Hippocampal formation (tissue), 2 donors: ENCODE results near the gene JDP2.
"Not testable (repeated sequence)": the region's sequence is repeated elsewhere in the genome, so short reads cannot be mapped to it uniquely, and the experiment has no call there.

Experiments
- DNase-seq, 2 donors: peaks; one replicate each; lab custom pipeline; 2025; lab: John Stamatoyannopoulos, UW

Gene JDP2

DNA sequence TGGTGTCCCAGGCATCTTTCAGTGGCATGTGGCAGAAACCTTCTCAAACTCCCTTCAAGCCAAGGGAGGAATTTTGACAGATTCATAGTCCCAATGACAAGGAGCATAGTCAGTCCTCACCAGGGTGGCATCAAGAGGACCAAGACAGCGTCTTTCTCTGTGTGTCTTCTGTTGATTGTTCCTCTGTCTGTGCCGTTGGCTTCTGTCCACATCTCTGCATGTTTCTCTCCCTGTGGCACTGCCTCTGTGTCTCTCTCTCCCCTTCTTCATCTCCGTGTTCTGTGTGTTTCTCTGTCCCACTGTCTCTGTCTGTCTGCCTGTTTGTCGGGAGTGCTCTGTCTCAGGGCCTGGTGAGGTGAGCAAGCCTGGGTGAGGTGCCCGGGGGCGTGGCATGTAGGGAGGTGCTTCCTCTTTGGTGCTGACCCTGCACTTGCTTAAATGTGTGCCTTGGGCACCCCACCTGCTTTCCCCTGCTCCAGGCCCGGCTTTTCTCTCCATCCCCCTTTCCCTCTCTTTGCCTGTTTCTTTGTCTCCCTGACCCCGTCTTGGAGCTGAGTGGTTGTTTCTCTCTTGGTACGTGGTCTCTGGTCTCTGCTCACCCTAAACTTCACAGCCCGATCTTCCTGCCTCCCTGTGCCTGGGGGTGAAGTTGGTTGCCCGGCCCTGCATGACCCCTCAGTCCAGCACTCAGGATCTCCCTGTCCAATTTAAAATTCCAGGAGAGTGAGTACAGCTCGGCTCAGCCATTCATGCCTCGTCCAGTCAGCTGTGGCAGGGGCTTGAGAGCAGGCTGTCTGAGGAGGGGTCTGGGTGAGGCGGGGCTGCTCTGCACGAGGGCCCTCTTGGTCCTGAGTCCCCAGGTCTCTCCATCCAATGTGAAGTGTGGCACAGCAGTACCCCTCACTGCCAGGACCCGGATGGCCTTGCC lies 28.5 kb downstream of the JDP2 start:
- no peak for DNase-seq

DNA sequence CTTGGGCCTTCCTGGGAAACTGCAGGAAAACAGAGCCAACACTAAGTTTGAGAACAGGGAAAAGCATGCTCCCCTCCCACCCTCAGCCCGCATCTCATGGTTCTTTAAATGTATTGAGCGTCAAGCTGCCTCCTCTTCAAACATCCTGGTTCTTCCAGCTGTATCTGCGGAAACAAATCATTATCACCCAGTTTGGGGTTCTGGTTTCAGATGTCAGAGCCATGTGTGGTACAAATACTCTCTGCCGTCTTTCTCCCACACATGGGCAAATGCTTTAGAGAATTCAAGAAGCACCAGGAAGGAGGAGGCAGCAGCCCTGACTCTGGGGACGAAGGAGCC lies 29.1 kb downstream of the JDP2 start:
- DNase-seq = no peak

DNA sequence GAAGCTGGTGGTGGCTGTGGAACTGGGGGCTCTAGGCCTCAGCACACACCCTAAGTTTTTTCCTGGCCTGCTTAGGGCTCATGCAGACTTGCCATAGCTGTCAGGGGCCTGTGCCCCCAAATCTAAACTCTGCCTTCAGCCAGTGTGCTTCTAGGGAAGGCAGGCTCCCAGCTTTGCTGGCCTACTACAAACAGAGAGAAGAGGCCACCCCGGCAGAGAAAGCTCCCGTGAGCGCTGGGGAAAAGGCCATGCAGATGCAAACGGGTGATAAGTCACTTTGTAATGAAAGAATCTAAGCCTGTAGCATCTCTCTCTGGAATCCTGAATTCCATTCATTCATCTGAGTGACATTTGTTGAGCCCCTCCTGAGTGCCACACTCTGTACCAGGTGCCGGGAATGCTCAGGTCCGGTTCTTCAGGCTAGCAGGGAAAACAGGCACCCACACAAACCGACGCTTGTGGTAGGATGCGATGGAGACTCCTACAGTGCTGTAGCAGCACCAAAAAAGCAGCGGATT lies 29.9 kb downstream of the JDP2 start:
- no peak for DNase-seq

DNA sequence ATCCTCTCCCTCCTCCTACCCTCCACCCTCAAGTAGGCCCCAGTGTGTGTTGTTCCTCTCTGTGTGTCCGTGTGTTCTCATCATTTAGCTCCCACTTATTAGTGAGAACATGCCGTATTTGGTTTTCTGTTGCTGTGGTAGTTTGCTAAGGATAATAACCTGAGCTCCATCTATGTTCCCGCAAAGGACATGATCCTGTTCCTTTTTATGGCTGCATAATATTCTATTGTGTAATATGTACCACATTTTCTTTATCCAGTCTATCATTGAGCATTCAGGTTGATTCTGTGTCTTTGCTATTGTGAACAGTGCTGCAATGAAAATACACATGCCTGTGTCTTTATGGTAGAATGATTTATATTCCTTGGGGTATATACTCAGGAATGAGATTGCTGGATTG lies 30.5 kb downstream of the JDP2 start:
- no peak for DNase-seq

DNA sequence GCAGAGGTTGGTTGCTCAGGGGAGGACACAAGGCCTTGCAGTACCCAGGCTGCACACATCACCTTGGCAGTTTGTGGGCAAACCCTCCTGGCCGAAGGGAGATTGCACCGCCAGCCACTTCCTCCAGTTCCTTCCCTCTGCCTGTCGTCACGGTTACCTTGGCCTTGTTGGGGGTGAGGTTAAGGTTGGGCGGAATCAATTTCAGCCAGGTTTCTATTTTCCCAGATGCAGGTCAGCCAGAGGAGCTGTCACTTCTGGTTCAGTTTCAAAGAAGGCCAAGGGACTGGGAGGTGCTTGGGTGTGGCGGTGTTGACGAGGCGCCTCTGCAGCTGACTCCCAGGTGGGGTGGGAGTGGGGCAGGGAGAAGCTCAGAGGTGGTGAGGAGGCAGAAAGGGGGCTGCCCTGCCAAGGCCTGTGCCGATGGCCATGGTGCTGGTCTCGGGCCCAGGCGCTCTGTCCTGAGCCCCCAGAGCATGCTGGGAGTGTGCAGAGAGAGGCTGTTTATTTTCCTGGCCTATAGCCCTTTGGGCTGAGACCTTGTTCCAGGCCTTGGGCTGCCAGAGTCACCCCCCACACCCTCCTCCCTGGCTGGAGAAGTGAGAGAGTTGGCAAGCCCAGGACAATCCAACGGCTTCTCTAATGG lies 31.4 kb downstream of the JDP2 start:
- peak in 1 of 2 donors; percentile 41 for DNase-seq

DNA sequence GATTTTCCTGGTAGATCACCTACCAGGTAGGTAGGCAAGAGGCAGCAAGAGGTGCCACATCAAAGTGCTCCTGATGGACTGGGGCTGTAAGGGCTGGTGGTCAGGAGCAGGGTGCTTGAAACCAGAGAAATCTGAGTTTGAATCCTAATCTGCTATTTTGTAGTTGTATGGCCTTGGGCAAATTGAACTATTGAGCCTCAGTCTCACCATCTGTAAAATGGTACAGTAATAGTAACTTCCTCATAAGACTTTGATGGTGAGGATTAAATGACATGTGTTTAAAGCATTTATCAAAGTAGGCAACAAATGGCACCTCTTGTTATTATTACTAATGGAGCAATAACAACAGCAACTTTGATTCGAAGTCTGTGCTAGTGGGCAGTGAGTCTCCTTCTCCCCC lies 32.0 kb downstream of the JDP2 start:
- no peak for DNase-seq

DNA sequence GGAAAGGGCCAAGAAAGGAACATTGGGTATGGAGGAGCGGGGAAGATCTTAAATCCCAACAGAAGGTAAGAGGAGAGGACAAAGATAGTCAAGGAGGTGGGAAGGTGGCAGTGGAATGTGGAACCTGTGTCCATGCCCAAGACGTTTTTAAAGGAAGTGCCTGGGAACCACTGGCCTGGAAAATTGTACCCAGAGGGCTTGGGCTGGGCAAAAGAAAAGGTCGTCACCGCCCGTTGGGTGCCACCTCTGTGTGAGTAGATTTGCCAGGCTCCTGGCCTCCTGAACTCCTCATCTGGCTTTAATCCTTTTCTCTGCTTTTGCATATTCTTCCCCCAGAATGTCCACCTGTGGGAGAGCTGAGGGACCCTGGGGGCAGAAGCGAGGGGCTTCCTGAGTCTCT lies 32.6 kb downstream of the JDP2 start:
- DNase-seq = no peak

DNA sequence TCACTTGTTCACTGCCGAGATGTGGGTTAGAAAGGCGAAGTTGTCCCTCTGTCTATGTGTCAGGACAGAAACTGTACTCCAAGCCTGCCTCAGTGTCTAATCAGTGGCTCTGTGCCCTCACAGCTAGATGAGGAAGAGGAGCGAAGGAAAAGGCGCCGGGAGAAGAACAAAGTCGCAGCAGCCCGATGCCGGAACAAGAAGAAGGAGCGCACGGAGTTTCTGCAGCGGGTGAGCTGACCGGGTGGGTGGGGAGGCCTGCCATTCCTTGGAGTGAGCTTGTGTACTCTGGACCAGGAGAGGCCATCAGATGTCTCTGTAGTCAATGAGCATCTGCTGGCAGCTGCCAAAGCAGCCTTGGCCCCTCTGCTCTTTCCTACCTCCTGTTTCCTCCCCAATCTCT lies 33.5 kb downstream of the JDP2 start:
- DNase-seq = no peak

DNA sequence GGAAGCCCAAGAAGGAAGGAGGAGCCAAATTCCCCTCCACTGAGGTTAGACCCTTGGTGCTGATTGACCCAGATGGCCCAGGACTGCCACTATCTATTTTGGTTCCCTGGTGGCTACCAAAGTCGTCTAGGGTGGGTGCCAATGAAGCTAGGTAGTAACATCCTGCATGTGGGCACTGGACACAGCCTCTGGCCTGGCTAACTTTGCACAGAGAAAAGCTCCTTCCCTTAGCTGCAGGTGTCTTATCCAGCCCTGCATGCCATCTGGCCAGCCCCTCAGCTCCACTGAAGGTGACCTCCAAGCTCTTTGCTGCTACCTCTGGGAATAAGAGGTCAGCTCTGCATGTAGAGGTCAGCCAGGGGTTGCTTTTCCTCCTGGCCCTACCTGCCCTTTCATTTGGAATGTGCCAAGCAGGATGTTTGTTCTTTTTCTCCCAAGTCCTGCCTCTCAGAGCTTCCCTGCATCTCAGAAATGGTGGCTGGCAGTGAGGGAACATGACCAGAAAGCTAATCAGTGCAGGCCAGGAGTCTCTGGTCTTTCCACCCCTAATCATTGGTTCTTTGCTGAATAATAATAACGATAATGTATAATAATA lies 34.0 kb downstream of the JDP2 start:
- no peak for DNase-seq

DNA sequence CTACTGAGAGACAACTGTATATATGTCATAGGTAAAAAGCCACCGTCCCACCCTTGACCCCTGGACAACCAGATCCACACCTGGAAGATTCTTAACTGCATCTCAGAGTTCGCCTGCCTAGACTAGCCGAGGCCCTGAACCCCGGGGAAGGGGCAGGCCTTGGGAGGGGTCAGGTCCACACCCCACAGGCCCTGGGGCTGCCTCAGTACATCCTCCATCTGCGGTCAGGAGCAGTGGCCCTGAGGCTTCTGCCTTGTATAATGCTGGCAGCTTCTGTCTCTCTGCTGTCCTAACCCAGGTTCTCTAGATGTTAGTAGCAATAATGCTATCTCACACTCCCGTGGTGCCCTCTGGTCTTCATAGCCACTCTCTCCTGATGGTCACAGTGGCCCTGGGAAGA lies 36.8 kb downstream of the JDP2 start:
- no peak for DNase-seq

DNA sequence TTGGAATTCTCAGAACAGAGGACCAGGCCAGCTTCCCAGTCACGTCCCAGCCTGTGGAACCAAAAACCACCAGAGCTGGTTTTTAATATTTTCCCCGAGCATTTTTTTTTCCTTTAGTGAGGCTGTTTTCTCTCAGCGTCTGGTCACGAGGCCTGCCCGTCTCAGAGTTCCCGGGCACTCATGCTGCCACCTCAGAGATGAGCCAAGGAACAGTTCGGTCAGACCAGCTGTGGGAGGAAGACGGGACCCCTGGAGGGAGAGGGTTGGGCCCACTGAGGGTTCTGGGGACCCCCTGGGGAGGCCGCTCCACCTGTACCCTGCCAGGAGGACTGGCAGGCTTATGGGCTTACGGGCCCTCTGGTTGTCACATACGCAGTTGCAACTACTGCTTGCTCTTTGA lies 39.9 kb downstream of the JDP2 start:
- no peak for DNase-seq

DNA sequence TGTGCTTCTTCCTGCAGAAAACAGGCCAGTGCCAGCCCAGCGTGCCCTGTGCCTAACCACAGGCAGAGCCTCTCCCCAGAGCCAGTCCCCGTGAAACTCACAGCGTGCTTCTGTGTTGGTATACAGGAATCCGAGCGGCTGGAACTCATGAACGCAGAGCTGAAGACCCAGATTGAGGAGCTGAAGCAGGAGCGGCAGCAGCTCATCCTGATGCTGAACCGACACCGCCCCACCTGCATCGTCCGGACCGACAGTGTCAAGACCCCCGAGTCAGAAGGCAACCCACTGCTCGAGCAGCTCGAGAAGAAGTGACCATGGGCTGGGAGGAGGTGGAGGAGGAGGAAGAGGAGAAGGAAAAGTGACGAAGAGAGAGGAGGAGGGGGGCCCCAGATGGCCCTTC lies 41.3 kb downstream of the JDP2 start:
- no peak for DNase-seq

DNA sequence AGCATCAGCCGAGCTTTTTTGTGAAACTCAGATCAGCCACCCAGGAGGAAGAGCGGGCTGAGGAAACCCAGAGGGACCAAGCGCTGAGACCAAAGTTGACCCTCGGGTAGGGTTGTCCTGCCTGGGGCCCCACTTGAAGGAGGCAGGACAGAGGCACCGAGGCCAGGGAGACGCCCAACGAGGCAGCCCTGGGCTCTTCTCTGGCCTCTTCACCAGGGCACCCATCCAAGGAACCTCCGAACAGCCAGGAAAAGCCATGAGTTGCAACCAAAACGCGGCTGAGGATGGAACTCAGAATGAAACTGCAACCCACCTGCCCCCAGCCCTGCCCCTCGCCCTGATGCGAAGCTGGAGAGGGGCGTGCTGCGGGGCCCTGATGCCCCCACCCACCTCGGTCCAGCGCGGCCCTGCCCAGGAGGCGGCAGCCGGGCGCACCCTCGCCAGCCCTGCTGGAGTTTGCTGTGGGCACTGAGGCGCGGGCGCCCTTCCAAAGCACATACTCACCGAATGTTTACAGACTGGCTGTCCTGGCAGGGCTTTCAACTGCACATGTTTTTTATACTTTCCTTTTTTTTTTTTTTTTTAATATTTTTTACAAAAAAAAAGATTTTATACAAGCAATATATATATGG lies 41.9 kb downstream of the JDP2 start:
- DNase-seq = no peak

DNA sequence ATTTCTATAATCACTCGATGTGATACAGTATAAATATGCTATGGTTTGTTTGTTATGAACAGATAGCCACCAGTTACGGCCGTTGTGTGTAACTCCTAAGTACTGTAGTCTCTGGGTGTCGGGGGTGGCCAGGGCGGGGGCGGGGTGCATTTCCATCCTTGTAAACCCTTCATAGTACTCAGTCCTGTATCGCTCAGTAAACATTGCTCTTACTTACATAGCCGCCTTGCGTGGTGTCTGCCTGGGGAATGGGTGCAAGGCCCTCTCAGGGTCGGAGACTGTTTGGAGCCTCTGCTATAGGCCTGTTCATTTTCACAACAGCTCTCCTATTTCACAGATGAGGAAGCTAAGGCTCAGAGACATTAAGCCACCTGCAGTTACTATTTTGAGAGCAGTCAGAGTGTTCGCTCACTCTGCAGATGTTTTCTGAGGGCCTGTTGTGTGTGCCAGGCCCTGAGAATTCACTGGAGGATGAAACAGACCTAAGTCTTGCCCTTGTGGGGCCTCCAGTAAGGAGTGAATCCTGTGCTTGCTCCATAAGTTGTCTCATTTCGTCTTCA lies 42.5 kb downstream of the JDP2 start:
- DNase-seq = no peak

DNA sequence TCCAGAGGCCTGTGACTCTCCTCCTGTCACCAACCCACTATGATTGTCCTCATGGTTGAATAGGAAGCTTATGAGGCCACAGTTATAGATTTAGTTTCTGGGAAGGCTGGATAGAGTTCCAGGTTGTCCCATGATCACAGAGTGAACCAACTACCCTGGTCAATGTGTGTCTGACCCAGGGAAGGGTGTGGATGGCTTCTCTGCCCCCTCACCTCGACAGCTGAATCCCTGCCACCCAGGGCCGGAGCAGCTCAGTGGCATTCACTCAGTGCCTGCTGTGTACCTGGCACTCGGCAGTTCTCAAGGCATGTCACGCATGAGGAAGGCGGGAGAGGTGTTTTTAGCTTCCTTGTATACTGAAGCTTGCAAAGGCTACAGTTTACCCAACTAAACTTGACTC lies 43.2 kb downstream of the JDP2 start:
- DNase-seq = no peak

DNA sequence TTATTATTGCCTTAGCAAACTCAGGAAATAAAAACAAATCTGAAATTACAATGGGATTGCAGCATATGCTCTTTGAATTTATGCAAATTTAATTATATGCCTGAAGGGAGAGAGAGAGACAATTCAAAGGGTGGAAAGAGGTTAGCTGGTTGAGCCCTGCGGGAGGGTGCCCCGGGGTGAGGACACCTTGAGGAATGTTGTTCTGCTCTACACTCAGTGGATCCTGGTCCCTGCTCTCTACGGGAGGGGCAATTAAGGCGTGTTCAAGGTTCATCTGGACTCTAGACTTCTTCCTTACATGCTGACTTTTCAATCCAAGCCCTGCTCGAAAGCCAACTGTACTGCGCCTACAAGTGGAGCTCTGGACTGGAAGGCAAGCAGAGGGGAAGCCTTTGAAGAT lies 46.3 kb downstream of the JDP2 start:
- DNase-seq = not testable (repeated sequence)

DNA sequence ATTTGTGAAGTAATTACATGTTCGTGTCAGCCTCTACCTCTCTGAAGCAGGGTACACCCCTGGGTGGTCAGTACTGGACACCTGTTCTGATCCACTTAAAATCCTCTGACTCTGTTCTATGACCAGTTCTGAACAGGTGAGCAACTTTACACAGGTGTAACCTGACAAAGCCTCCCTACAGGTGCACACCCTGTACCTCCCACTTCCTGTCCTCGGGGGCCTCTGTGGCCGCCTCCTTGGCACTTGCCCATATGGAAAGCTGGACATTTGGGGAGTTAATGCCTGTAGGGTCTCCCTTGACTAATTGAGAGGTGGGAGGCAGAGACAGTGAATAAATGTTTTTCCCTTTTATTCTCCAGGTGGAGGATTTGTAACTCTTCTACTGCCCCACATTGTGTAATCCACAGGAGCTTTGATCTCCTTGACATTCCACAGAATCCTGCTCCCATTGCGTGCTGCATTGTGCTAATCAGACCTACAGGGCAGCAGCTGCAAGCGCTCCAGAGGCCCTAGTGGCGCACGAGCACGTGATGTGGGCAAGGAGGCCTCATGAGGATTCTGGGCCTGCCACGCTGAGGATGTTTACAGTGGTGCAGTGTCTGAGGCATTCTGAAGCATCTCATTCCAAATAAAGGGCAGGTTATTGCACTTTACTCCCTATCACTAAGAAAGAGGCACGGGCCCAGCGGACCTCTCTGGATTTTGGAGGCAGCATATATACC lies 48.6 kb downstream of the JDP2 start:
- no peak for DNase-seq

DNA sequence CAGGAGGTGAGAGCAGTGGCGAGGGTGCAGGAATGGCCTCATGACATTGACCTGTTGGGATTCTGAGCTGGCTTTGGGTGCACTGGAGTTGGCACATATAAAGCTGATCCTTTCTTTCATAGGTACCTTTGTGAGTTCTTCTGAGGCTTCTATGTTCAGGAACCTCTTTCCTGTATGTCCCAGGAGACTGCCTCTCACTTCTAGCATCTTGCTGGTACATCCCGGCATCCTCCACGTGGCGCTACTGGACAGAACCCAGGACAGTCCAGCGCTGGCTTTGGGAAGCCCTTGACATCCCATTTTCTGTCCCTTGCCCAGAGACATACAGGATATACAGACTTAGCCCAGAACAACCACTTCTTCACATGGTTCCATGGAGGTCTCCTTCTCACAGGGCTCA lies 50.1 kb downstream of the JDP2 start:
- no peak for DNase-seq

DNA sequence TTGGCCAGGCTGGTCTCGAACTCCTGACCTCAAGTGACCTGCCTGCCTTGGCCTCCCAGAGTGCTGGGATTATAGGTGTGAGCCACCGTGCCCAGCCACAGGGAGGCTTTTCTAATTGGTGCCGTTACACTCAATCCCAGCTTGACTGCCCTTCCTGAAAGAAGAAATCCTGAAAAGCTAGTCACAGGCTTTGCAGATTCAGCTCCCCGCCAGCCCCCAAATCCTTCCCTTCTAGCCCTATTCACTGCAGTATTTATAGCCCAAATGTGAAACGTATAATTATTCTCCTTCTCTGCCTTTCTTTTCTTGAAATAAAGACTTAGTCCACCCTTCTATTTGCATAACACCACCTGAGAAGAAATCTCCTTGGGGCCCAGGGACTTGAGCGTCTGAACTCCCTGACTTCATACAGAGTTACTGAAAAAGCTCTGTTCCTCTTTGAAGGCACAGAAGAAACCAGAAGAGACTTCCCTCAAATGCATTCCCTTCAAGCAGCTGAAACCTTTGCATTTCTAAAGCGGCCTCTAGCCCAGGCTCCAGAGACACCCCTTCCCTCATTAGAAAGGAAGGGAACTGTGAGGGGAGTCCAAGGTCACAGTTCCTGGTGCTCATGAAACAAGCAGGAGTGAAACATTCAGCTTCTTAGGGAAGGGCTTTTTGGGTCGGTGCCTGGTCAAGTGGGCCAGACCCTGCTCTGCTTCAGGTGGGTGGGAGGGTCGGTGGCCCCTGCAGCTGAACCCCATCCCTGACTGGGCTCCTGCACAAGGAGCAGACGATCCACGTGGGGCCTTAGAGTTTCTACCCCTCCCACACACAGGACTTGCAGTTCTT lies 52.2 kb downstream of the JDP2 start:
- no peak for DNase-seq

DNA sequence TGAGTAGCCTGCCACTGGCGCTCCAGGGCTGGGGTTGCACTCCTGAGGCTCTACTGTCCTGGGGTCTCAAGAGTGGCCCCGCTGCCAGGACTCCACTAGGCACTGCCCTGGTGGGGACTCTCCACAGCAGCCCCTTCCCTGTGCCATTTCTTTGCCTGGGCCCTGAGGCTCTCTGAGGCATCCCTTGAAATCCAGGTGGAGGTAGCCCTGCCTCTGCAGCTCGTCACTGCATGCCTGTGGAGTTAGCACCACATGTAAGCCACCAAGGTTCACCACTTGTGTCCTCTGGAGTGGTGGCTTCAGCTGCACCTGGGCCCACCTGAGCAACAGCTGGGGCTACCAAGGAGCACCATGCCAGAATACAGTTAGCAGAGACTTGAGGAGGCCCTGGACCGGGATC lies 54.5 kb downstream of the JDP2 start:
- DNase-seq = no peak
